Spleen (tissue), 11 donors: ENCODE measurements around the gene NKX6-2. TPM values are rescaled to one million over a fixed set of nuclear protein-coding genes. Genes with fewer than 3 reads are reported as not detected.

Source experiments
- DNase-seq: peaks from one replicate; pipeline ENCODE4 v3.0.0-alpha.2; 2020
- H3K27ac ChIP-seq, 8 donors: fragments of 200-600 bp; sonication (generic) in 7 of 8; 1 replicate in 4 of 8; 2 replicates in 4 of 8; pipeline versions ENCODE4 v1.5.0 to v1.8.0; 2016 to 2021; ENCODE audit warnings: inconsistent platforms in 4 of 8, mild to moderate bottlenecking in 4 of 8, moderate library complexity in 1 of 8
- H3K27me3 ChIP-seq, 7 donors: fragments of 200-600 bp; sonication (generic) in 6 of 7; replicated peaks in 1 of 7; 1 replicate in 4 of 7; 2 replicates in 3 of 7; pipeline versions ENCODE4 v1.5.0 to v1.8.0; 2016 to 2021; ENCODE audit warnings: inconsistent platforms in 3 of 7, mild to moderate bottlenecking in 1 of 7
- H3K36me3 ChIP-seq, 6 donors: fragments of 200-600 bp; sonication (generic) in 5 of 6; 1 replicate in 4 of 6; 2 replicates in 2 of 6; pipeline versions ENCODE4 v1.5.0 to v1.8.0; 2016 to 2021; ENCODE audit warnings: inconsistent platforms in 2 of 6
- H3K4me1 ChIP-seq, 6 donors: fragments of 200-600 bp; sonication (generic) in 5 of 6; 1 replicate in 3 of 6; 2 replicates in 3 of 6; pipeline versions ENCODE4 v1.5.0 to v1.8.0; 2016 to 2021; ENCODE audit warnings: inconsistent platforms in 3 of 6
- H3K4me3 ChIP-seq, 8 donors: fragments of 200-600 bp; sonication (generic) in 7 of 8; 1 replicate in 4 of 8; 2 replicates in 4 of 8; pipeline versions ENCODE4 v1.5.0 to v1.8.0; 2016 to 2021; ENCODE audit warnings: inconsistent platforms in 4 of 8, mild to moderate bottlenecking in 4 of 8, moderate library complexity in 2 of 8
- H3K9me3 ChIP-seq, 8 donors: fragments of 200-600 bp; sonication (generic) in 7 of 8; 1 replicate in 4 of 8; 2 replicates in 4 of 8; pipeline versions ENCODE4 v1.5.0 to v1.8.0; 2016 to 2021; ENCODE audit warnings: inconsistent platforms in 4 of 8
- POLR2A ChIP-seq, 3 donors: fragments of 450-650 bp; IDR thresholded peaks; one replicate each; pipeline ENCODE4 v1.5.1; 2017; ENCODE audit warnings: antibody characterized with exemption in 3 of 3, mild to moderate bottlenecking in 1 of 3
- POLR2AphosphoS5 ChIP-seq, 3 donors: sonication (generic); formaldehyde crosslinking; IDR thresholded peaks; one replicate each; pipeline ENCODE4 v1.5.1; 2017; ENCODE audit warnings: antibody characterized with exemption in 3 of 3
- WGBS, 5 donors: extraction: QIAGEN DNeasy Blood & Tissue Kit in 3 of 5; methylation state at CpG; one replicate each; pipeline versions ENCODE4 v1.1.5 to v1.1.7; 2013 to 2018; 5-methylcytosine and 5-hydroxymethylcytosine counted together
- intact Hi-C: fragments of 100-400 bp; cut with DNase I; formaldehyde crosslinking; loops from one replicate; pipeline ENCODE4 v1.15.0; 2023; ENCODE audit warnings: low total_unique reads
- polyA plus RNA-seq, 3 donors: library from polyadenylated mRNA; stranded (reverse); fragments of 200-250 nt; gene quantifications; one replicate each; pipeline ENCODE4 v1.2.1, GENCODE V29; 2013
- total RNA-seq, 7 donors: library from RNA; depleted of rRNA in 3 of 7; stranded (reverse); fragments of >200 nt in 3 of 7; fragmentation: NEBNext Ultra II Directional in 4 of 7; extraction: Animal tissue kit (Norgen Biotek cat#: 25700) in 4 of 7; gene quantifications; one replicate each; pipeline versions ENCODE4 v1.1.0 to v1.2.1, GENCODE V29; 2016 to 2021
- TF ChIP-seq, protein P1 (sequence below), 11 experiments: fragments of 200-600 bp in 7 of 11; fragments of 450-650 bp in 4 of 11; sonication (generic) in 4 of 11; IDR thresholded peaks in 8 of 11; conservative IDR thresholded peaks in 3 of 11; 1 replicate in 7 of 11; 2 replicates in 4 of 11; pipeline versions ENCODE4 v1.4.0 to v1.8.0; 2016 to 2021; ENCODE audit warnings: antibody characterized with exemption in 11 of 11, inconsistent platforms in 4 of 11, mild to moderate bottlenecking in 1 of 11
- donor health status: healthy with polysubstance abuse.
- donor health status: DM: no; HTN: no; CAD: no; lungs with moderate emphysema.
- donor health status: DM: no; HTN: no; CAD: no.
- donor health status: Bipolar disorder and iron deficiency.
- donor health status: healthy.
- donor health status: DM: no; HTN: no; CAD: no.
- donor health status: DM: yes; HTN: yes; CAD: no.

The NKX6-2 gene
- total and polyA plus RNA-seq, 10 donors: 0.03 to 0.08 TPM; not detected in 8

DNA sequence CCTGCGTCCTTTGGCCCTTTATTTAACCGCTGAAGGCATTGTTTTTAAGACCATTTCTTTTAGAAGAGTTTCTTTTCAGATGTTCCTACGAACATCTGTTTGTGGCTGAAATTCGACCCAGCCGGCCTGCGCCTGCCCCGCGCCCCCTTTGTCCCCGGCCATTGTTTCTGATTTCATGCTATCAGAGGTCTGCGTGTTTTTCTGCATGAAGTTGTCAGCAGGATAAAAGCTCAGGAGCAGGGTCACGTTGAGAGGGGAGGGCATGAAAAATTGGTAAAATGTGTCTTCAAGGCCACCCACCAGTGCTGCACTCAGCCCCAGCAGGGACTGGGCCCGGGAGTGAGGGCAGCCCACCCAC, 43.1 kb downstream of the NKX6-2 start:
- no peak for DNase-seq
- TF ChIP-seq, protein P1, sequence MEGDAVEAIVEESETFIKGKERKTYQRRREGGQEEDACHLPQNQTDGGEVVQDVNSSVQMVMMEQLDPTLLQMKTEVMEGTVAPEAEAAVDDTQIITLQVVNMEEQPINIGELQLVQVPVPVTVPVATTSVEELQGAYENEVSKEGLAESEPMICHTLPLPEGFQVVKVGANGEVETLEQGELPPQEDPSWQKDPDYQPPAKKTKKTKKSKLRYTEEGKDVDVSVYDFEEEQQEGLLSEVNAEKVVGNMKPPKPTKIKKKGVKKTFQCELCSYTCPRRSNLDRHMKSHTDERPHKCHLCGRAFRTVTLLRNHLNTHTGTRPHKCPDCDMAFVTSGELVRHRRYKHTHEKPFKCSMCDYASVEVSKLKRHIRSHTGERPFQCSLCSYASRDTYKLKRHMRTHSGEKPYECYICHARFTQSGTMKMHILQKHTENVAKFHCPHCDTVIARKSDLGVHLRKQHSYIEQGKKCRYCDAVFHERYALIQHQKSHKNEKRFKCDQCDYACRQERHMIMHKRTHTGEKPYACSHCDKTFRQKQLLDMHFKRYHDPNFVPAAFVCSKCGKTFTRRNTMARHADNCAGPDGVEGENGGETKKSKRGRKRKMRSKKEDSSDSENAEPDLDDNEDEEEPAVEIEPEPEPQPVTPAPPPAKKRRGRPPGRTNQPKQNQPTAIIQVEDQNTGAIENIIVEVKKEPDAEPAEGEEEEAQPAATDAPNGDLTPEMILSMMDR (IDR thresholded peaks at IDR 0.05 in 8 of 11, conservative IDR thresholded peaks at IDR 0.05 in 3 of 11): no peak
- TF ChIP-seq POLR2AphosphoS5 (IDR thresholded peaks at IDR 0.05) (no peak), POLR2A (IDR thresholded peaks at IDR 0.05) (no peak)
- Histone ChIP-seq H3K36me3 (peaks cover 0 to 87% (median 13%) of the 10 kb centered on the region in 6 donors), H3K9me3 (no peaks in the 10 kb centered on the region), H3K27ac (no peak overlapping the region), H3K27me3 (no peaks in the 10 kb centered on the region), H3K4me1 (no peaks in the 10 kb centered on the region), H3K4me3 (no peak overlapping the region)
- 90 to 94% (median 92%) methylated on average over 11 to 12 of the region's 12 CpGs for WGBS, 5 donors
- intact Hi-C loops: no loop called here

DNA sequence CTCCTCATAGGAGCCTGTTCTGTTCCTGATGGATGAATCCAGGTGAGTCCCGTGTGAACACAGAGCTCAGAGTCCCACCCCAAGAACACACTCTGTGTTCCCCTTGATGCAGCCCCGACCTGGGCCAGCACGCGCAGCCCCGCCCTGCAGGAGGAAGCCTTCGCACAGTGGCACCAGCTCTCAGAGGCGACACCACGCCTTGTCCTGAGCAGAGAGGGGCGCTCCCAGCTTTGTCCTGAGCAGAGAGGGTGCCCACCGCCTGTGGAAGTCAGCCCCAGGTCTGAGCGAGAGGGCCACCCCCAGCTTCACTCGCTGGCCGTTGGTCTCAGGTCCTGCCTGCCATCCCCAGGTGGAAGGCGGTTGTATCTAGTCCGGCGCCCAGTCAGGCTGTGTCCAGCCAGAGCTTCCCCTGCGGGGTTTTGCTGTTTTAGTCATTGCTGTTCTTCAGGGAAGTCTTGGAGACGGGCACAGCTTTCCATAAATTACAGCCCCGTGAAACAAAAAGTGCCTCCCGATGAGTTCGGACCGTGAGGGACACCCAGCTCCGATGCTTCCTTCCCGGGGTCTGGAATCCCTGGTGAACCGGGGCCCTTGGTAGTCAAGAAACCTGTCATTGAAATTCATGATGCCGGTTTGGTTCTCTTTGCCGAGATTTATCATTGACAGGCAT, 43.6 kb downstream of the NKX6-2 start:
- Histone ChIP-seq H3K4me3 (no peak overlapping the region), H3K9me3 (no peaks in the 10 kb centered on the region), H3K4me1 (no peaks in the 10 kb centered on the region), H3K36me3 (peaks cover 0 to 88% (median 13%) of the 10 kb centered on the region in 6 donors), H3K27me3 (no peaks in the 10 kb centered on the region), H3K27ac (no peak overlapping the region)
- intact Hi-C loops: no loop called here
- 90 to 97% (median 92%) methylated on average over 19 to 27 of the region's 27 CpGs for WGBS, 5 donors
- TF ChIP-seq POLR2A (IDR thresholded peaks at IDR 0.05) (no peak), POLR2AphosphoS5 (IDR thresholded peaks at IDR 0.05) (no peak)
- TF ChIP-seq, protein P1 (IDR thresholded peaks at IDR 0.05 in 8 of 11, conservative IDR thresholded peaks at IDR 0.05 in 3 of 11): no peak
- no peak for DNase-seq

DNA sequence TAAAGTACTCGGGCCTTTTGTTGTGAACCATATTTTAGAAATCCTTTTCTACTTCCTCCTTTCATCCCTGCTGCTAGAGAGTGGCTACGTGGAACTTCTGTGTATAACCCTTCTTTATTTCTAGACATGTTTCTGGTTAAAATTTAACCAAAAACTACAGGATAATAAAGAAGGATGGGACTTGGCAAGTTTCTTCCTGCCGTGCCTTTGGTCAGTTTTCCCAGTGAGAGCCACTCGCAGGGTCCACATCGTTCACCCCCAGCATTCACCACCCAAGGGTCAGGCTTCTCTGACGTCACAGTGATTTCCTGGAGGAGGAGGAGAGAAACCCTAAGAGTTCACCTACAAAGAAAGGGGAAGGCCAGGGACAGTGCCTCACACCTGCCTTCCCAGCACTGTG, 45.4 kb downstream of the NKX6-2 start:
- no peak for DNase-seq
- Histone ChIP-seq H3K27ac (no peak overlapping the region), H3K4me3 (no peak overlapping the region), H3K9me3 (no peaks in the 10 kb centered on the region), H3K27me3 (no peaks in the 10 kb centered on the region), H3K36me3 (peaks cover 0 to 94% (median 21%) of the 10 kb centered on the region in 6 donors), H3K4me1 (no peaks in the 10 kb centered on the region)
- TF ChIP-seq, protein P1 (IDR thresholded peaks at IDR 0.05 in 8 of 11, conservative IDR thresholded peaks at IDR 0.05 in 3 of 11): no peak
- TF ChIP-seq POLR2AphosphoS5 (IDR thresholded peaks at IDR 0.05) (no peak), POLR2A (IDR thresholded peaks at IDR 0.05) (no peak)
- 77 to 87% (median 78%) methylated on average over 6 of the region's 6 CpGs for WGBS, 5 donors
- intact Hi-C loops: no loop called here

DNA sequence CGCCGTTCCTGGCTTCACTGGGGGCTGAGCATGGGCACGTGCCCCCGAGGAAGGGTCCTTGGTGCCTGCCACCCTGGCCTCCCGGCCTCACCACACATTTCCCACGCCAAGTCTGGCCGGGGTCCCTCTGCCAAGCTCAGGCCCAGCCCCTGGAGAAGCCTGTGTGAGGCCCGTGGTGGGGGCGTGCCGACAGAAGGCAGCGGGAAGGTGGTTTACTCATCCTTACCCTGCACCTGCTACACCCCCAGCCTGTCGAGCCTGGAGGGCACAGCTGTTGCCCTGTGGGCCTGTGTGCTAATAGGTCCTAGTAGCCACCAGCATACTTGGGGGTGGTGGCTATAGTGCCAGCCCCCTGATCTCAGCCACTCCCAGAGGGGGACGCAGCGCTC, 46.7 kb downstream of the NKX6-2 start:
- intact Hi-C loops: no loop called here
- no peaks in the 10 kb centered on the region for H3K4me1 ChIP-seq
- H3K36me3 ChIP-seq: peaks cover 0 to 95% (median 21%) of the 10 kb centered on the region in 6 donors
- H3K9me3 ChIP-seq: no peaks in the 10 kb centered on the region
- 87 to 94% (median 90%) methylated on average over 12 to 14 of the region's 14 CpGs for WGBS, 5 donors
- H3K27me3 ChIP-seq: no peaks in the 10 kb centered on the region
- no peak overlapping the region for H3K27ac ChIP-seq
- H3K4me3 ChIP-seq: no peak overlapping the region
- TF ChIP-seq, protein P1 (IDR thresholded peaks at IDR 0.05 in 8 of 11, conservative IDR thresholded peaks at IDR 0.05 in 3 of 11): no peak
- no peak for TF ChIP-seq POLR2A (IDR thresholded peaks at IDR 0.05)
- no peak for TF ChIP-seq POLR2AphosphoS5 (IDR thresholded peaks at IDR 0.05)
- DNase-seq: no peak
